Neural cell (in vitro differentiated cells): Measurements from ENCODE around the gene CNOT3. TPM values are rescaled to one million over a fixed set of nuclear protein-coding genes. Genes with fewer than 3 reads are reported as not detected.

Experiments
- H2AFZ ChIP-seq: fragments of 200-600, 300-800 bp; sonication (generic), shearing (Covaris generic); 2 replicates; pipeline ENCODE4 v1.6.0; 2014; ENCODE audit warnings: low read depth, mild to moderate bottlenecking, antibody characterized with exemption, low read length, moderate library complexity
- H3F3A ChIP-seq: fragments of 200-600 bp; shearing (Covaris generic); 2 replicates; pipeline ENCODE4 v1.6.1; 2016; ENCODE audit warnings: mild to moderate bottlenecking, moderate library complexity, mixed read lengths, antibody characterized with exemption, low read length; ENCODE audit not compliant: insufficient read depth, poor library complexity, severe bottlenecking
- H3K27ac ChIP-seq: fragments of 200-600, 300-800 bp; sonication (generic), shearing (Covaris generic); 2 replicates; pipeline ENCODE4 v1.5.1; 2014; ENCODE audit warnings: mild to moderate bottlenecking, low read length, moderate library complexity
- H3K27me3 ChIP-seq: fragments of 300-800, 200-600 bp; sonication (generic), shearing (Covaris generic); 2 replicates; pipeline ENCODE4 v1.6.0; 2014; ENCODE audit warnings: mild to moderate bottlenecking, low read depth, low read length, moderate library complexity; ENCODE audit not compliant: insufficient read depth
- H3K36me3 ChIP-seq: fragments of 300-800, 200-600 bp; sonication (generic), shearing (Covaris generic); 2 replicates; pipeline ENCODE4 v1.5.1; 2014; ENCODE audit warnings: mild to moderate bottlenecking, antibody characterized with exemption, low read length, moderate library complexity; ENCODE audit not compliant: insufficient read depth
- H3K4me2 ChIP-seq: fragments of 300-800, 200-600 bp; sonication (generic), shearing (Covaris generic); 2 replicates; pipeline ENCODE4 v1.6.0; 2014; ENCODE audit warnings: mild to moderate bottlenecking, low read length
- H3K4me3 ChIP-seq: fragments of 300-800, 200-600 bp; sonication (generic), shearing (Covaris generic); 2 replicates; pipeline ENCODE4 v1.5.1; 2014; ENCODE audit warnings: mild to moderate bottlenecking, low read length, moderate library complexity
- H3K79me2 ChIP-seq: fragments of 200-600 bp; shearing (Covaris generic); replicated peaks from 2 replicates; pipeline ENCODE4 v1.6.0; 2014; ENCODE audit warnings: mild to moderate bottlenecking, low read length, moderate library complexity; ENCODE audit not compliant: insufficient read depth
- H3K9ac ChIP-seq: fragments of 300-800, 200-600 bp; sonication (generic), shearing (Covaris generic); 2 replicates; pipeline ENCODE4 v1.6.1; 2016; ENCODE audit warnings: mild to moderate bottlenecking, low read length, mixed read lengths
- H3K9me2 ChIP-seq: fragments of 200-600 bp; shearing (Covaris generic); 2 replicates; pipeline ENCODE4 v1.6.1; 2016; ENCODE audit warnings: mild to moderate bottlenecking, low read length, mixed read lengths; ENCODE audit not compliant: insufficient read depth
- H3K9me3 ChIP-seq: fragments of 200-600, 300-800 bp; sonication (generic), shearing (Covaris generic); 2 replicates; pipeline ENCODE4 v1.6.1; 2016; ENCODE audit warnings: mild to moderate bottlenecking, mixed run types, low read length, moderate library complexity, mixed read lengths
- H4K20me1 ChIP-seq: fragments of 200-600 bp; shearing (Covaris generic); 2 replicates; pipeline ENCODE4 v1.6.1; 2016; ENCODE audit warnings: mild to moderate bottlenecking, mixed run types; ENCODE audit not compliant: insufficient read depth
- EP300 ChIP-seq: fragments of 450-650 bp; conservative IDR thresholded peaks from 2 replicates; pipeline ENCODE4 v1.6.1; 2014; ENCODE audit warnings: antibody characterized with exemption, mild to moderate bottlenecking, moderate library complexity; ENCODE audit not compliant: poor library complexity, severe bottlenecking
- EZH2 ChIP-seq: fragments of 200-600, 300-800 bp; shearing (Covaris generic), sonication (generic); IDR thresholded peaks from 2 replicates; pipeline ENCODE4 v1.6.1; 2014; ENCODE audit warnings: antibody characterized with exemption, low read length, borderline replicate concordance, mild to moderate bottlenecking; ENCODE audit not compliant: insufficient read depth, poor library complexity, severe bottlenecking
- MXI1 ChIP-seq: fragments of 450-650 bp; conservative IDR thresholded peaks from 2 replicates; pipeline ENCODE4 v1.6.1; 2014; ENCODE audit warnings: antibody characterized with exemption, mild to moderate bottlenecking; ENCODE audit not compliant: poor library complexity, severe bottlenecking
- POLR2AphosphoS5 ChIP-seq: IDR thresholded peaks from 2 replicates; pipeline ENCODE4 v1.6.1; 2012
- TAF1 ChIP-seq: IDR thresholded peaks from 2 replicates; pipeline ENCODE4 v1.6.1; 2012; ENCODE audit warnings: low read depth
- polyA plus RNA-seq: library from polyadenylated mRNA; depleted of rRNA; stranded (reverse); fragments of >200 nt; gene quantifications from 2 replicates; pipeline ENCODE4 v1.2.3, GENCODE V29; 2014
- TF ChIP-seq, protein P1 (sequence below): IDR thresholded peaks from 2 replicates; pipeline ENCODE4 v1.6.1; 2012; ENCODE audit warnings: borderline replicate concordance

The CNOT3 gene
- polyA plus RNA-seq, 1 donor from 2014 or later, result 7.6 TPM

DNA sequence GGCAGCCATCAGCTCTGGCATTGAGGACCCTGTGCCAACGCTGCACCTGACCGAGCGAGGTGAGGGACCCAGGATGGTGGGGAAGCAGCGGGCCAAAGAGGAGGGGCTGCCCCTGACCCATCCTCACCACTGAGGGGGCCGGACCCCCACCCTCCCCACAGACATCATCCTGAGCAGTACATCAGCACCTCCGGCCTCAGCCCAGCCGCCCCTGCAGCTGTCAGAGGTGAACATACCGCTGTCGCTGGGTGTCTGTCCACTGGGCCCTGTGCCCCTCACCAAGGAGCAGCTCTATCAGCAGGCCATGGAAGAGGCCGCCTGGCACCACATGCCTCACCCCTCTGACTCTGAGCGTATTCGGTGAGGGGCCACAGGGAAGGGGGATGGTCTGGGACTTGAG lies 14.7 kb downstream of the CNOT3 start:
- H3K9me3 ChIP-seq, result no peaks in the 10 kb centered on the region
- H3K27me3 ChIP-seq, result no peaks in the 10 kb centered on the region
- H4K20me1 ChIP-seq, result no peaks in the 10 kb centered on the region
- no peak overlapping the region for H3K27ac ChIP-seq
- no peak overlapping the region for H3K4me3 ChIP-seq
- TF ChIP-seq, protein P1, sequence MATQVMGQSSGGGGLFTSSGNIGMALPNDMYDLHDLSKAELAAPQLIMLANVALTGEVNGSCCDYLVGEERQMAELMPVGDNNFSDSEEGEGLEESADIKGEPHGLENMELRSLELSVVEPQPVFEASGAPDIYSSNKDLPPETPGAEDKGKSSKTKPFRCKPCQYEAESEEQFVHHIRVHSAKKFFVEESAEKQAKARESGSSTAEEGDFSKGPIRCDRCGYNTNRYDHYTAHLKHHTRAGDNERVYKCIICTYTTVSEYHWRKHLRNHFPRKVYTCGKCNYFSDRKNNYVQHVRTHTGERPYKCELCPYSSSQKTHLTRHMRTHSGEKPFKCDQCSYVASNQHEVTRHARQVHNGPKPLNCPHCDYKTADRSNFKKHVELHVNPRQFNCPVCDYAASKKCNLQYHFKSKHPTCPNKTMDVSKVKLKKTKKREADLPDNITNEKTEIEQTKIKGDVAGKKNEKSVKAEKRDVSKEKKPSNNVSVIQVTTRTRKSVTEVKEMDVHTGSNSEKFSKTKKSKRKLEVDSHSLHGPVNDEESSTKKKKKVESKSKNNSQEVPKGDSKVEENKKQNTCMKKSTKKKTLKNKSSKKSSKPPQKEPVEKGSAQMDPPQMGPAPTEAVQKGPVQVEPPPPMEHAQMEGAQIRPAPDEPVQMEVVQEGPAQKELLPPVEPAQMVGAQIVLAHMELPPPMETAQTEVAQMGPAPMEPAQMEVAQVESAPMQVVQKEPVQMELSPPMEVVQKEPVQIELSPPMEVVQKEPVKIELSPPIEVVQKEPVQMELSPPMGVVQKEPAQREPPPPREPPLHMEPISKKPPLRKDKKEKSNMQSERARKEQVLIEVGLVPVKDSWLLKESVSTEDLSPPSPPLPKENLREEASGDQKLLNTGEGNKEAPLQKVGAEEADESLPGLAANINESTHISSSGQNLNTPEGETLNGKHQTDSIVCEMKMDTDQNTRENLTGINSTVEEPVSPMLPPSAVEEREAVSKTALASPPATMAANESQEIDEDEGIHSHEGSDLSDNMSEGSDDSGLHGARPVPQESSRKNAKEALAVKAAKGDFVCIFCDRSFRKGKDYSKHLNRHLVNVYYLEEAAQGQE, result no peak
- TF ChIP-seq EP300, result no peak
- TF ChIP-seq MXI1, result no peak
- TF ChIP-seq EZH2, result no peak
- no peak for TF ChIP-seq POLR2AphosphoS5
- no peaks in the 10 kb centered on the region for H3K79me2 ChIP-seq
- no peak overlapping the region for H3K4me2 ChIP-seq
- no peaks in the 10 kb centered on the region for H3K9me2 ChIP-seq
- no peaks in the 10 kb centered on the region for H3K36me3 ChIP-seq
- no peak overlapping the region for H2AFZ ChIP-seq
- H3K9ac ChIP-seq, result no peak overlapping the region
- no peaks in the 10 kb centered on the region for H3F3A ChIP-seq

DNA sequence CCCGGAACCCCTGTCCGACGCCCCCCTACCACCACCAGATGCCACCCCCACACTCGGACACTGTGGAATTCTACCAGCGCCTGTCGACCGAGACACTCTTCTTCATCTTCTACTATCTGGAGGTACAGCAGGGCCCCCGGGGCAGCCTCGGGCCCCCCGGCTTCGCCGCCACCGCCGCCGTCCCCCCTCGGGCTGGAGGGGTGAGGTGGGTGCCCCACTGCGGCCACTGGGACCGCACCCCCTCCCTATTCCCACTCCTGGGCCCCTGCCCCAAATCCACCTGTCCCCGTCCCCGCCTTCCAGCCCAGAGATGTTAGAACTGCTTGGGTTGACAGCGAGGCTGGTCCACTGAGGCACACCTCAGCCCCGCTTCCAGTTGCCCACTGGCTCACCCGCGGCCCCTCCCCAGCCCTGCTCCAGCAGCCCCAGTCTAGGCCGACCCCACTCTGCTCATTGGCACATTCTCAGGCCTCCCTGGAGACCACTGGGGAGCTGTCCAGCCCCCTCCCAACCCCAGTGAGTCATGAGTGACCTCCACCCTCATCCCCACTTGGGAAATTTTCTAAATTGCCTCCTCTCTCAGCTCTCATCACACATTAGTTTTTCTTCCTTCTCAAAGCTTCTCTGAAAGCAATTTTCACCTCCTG lies 15.4 kb downstream of the CNOT3 start:
- Histone ChIP-seq H3K9me3 (no peaks in the 10 kb centered on the region), H3K9me2 (no peaks in the 10 kb centered on the region), H4K20me1 (no peaks in the 10 kb centered on the region), H3K4me2 (no peak overlapping the region), H3K9ac (no peak overlapping the region), H2AFZ (no peak overlapping the region), H3F3A (no peaks in the 10 kb centered on the region), H3K4me3 (no peak overlapping the region), H3K36me3 (no peaks in the 10 kb centered on the region), H3K27ac (no peak overlapping the region), H3K27me3 (no peaks in the 10 kb centered on the region), H3K79me2 (no peaks in the 10 kb centered on the region)
- TF ChIP-seq TAF1 (no peak), POLR2AphosphoS5 (no peak), EP300 (no peak), EZH2 (no peak), MXI1 (no peak)
- TF ChIP-seq, protein P1, result no peak
